B cell (primary cell): ENCODE data around the gene PHF21B. TPM values are rescaled to one million over a fixed set of nuclear protein-coding genes. Genes with fewer than 3 reads are reported as not detected.

Experiments used
- ATAC-seq: fragments of 200-7000 bp; cut with Tn5 transposase; one replicate; pipeline ENCODE4 v1.10.0; 2021; ENCODE audit warnings: low read depth, mild to moderate bottlenecking, moderate number of reproducible peaks, moderate library complexity
- CTCF ChIA-PET: fragments of 350-600 bp; sonication (Branson Sonifier 250); formaldehyde crosslinking; loops from one replicate; lab custom pipeline; 2021; ENCODE audit warnings: antibody characterized with exemption, inconsistent platforms; lab: Charles Lee
- POLR2A ChIA-PET: fragments of 350-600 bp; sonication (Branson Sonifier 250); formaldehyde crosslinking; loops from one replicate; lab custom pipeline; 2021; ENCODE audit warnings: antibody characterized with exemption; lab: Charles Lee
- DNase-seq: peaks from one replicate; pipeline ENCODE4 v3.0.0; 2013
- H2AFZ ChIP-seq: 2 replicates; pipeline ENCODE4 v1.6.1; 2012; ENCODE audit warnings: mild to moderate bottlenecking, low read depth, low read length; ENCODE audit not compliant: insufficient read depth, poor library complexity, severe bottlenecking
- H3K27ac ChIP-seq, 2 donors: 1 replicate in 1 of 2; 2 replicates in 1 of 2; pipeline ENCODE4 v1.5.1; 2012 to 2013; ENCODE audit warnings: low read length in 2 of 2, mild to moderate bottlenecking in 2 of 2, moderate library complexity in 1 of 2
- H3K27me3 ChIP-seq, 4 experiments: fragments of 200-600 bp in 1 of 4; sonication (generic) in 1 of 4; replicated peaks in 1 of 4; 1 replicate in 2 of 4; 2 replicates in 2 of 4; pipeline versions ENCODE4 v1.6.1 to v1.7.0; 2013 to 2016; ENCODE audit warnings: low read length in 3 of 4, mild to moderate bottlenecking in 2 of 4, mixed read lengths in 1 of 4, moderate library complexity in 1 of 4; ENCODE audit not compliant: insufficient read depth in 4 of 4, control insufficient read depth in 3 of 4; ENCODE audit errors: control extremely low read depth in 1 of 4
- H3K36me3 ChIP-seq, 2 experiments: replicated peaks in 1 of 2; 1 replicate in 1 of 2; 2 replicates in 1 of 2; pipeline versions ENCODE4 v1.6.1 to v1.7.1; 2013; ENCODE audit warnings: low read length in 1 of 2; ENCODE audit not compliant: insufficient read depth in 2 of 2, control insufficient read depth in 1 of 2; ENCODE audit errors: control extremely low read depth in 1 of 2, extremely low read depth in 1 of 2
- H3K4me1 ChIP-seq, 2 donors: fragments of 200-600 bp in 1 of 2; sonication (generic) in 1 of 2; 1 replicate in 1 of 2; 2 replicates in 1 of 2; pipeline versions ENCODE4 v1.5.1 to v1.6.1; 2013 to 2017; ENCODE audit warnings: low read length in 2 of 2; ENCODE audit not compliant: control insufficient read depth in 2 of 2, insufficient read depth in 2 of 2
- H3K4me2 ChIP-seq: replicated peaks from 2 replicates; pipeline ENCODE3; 2012; ENCODE audit warnings: mild to moderate bottlenecking, low read depth, low read length; ENCODE audit not compliant: poor library complexity, severe bottlenecking
- H3K4me3 ChIP-seq, 5 experiments: fragments of 200-600 bp in 1 of 5; sonication (generic) in 1 of 5; 1 replicate in 3 of 5; 2 replicates in 2 of 5; pipeline versions ENCODE4 v1.5.1 to v1.7.0; 2011 to 2016; ENCODE audit warnings: low read length in 4 of 5, mild to moderate bottlenecking in 4 of 5, low read depth in 2 of 5, control low read depth in 1 of 5, moderate library complexity in 1 of 5; ENCODE audit not compliant: insufficient read depth in 1 of 5; ENCODE audit errors: control extremely low read depth in 1 of 5, extremely low read depth in 1 of 5
- H3K79me2 ChIP-seq: fragments of 200-600 bp; sonication (generic); one replicate; pipeline ENCODE4 v1.6.0; 2016; ENCODE audit warnings: low read length; ENCODE audit not compliant: control insufficient read depth, insufficient read depth
- H3K9ac ChIP-seq: fragments of 200-600 bp; sonication (generic); 2 replicates; pipeline ENCODE4 v1.6.1; 2017; ENCODE audit warnings: mild to moderate bottlenecking, low read length, moderate library complexity
- H3K9me3 ChIP-seq, 3 donors: one replicate each; pipeline versions ENCODE4 v1.6.1 to v1.7.1; 2013; ENCODE audit warnings: low read length in 2 of 3; ENCODE audit not compliant: control insufficient read depth in 2 of 3, insufficient read depth in 1 of 3; ENCODE audit errors: control extremely low read depth in 1 of 3
- H4K20me1 ChIP-seq: 2 replicates; pipeline ENCODE4 v1.6.0; 2012; ENCODE audit warnings: mild to moderate bottlenecking, low read length; ENCODE audit not compliant: insufficient read depth, control insufficient read depth, poor library complexity, severe bottlenecking
- H3K27ac Mint-ChIP-seq: one replicate; pipeline ENCODE4 v1.8.0; 2021; ENCODE audit warnings: mixed read lengths
- H3K27me3 Mint-ChIP-seq: one replicate; pipeline ENCODE4 v1.8.0; 2021; ENCODE audit warnings: mixed read lengths
- H3K4me1 Mint-ChIP-seq: one replicate; pipeline ENCODE4 v1.8.0; 2021; ENCODE audit warnings: mixed read lengths
- H3K4me3 Mint-ChIP-seq: one replicate; pipeline ENCODE4 v1.8.0; 2021; ENCODE audit warnings: mixed read lengths
- H3K9me3 Mint-ChIP-seq: one replicate; pipeline ENCODE4 v1.8.0; 2022; ENCODE audit warnings: mixed read lengths; ENCODE audit not compliant: insufficient read depth
- EZH2 ChIP-seq: IDR thresholded peaks from 2 replicates; pipeline ENCODE4 v1.6.1; 2012; ENCODE audit warnings: borderline replicate concordance, low read depth, mild to moderate bottlenecking, moderate library complexity, low read length; ENCODE audit not compliant: insufficient read depth, poor library complexity, severe bottlenecking
- WGBS: methylation state at CpG from one replicate; pipeline ENCODE4 v1.1.5; 2013; ENCODE audit warnings: missing lambda C conversion rate; ENCODE audit not compliant: insufficient coverage; 5-methylcytosine and 5-hydroxymethylcytosine counted together
- intact Hi-C: fragments of 100-400 bp; cut with micrococcal nuclease; formaldehyde crosslinking; loops from one replicate; pipeline ENCODE4 v1.10.0; 2022
- polyA plus RNA-seq: library from polyadenylated mRNA; depleted of rRNA; stranded (reverse); fragments of >200 nt; gene quantifications from 2 replicates; pipeline ENCODE4 v1.2.3, GENCODE V29; 2012
- total RNA-seq, 2 donors: library from RNA; stranded (reverse); fragments of 120-200 nt in 1 of 2; gene quantifications; 1 replicate in 1 of 2; 2 replicates in 1 of 2; pipeline versions ENCODE4 v1.2.3 to v1.2.4, GENCODE V29; 2013 to 2022
- TF ChIP-seq, protein P1 (sequence below): fragments of 200-600 bp; IDR thresholded peaks from one replicate; pipeline ENCODE4 v1.8.0; 2022; ENCODE audit warnings: antibody characterized with exemption, mild to moderate bottlenecking

PHF21B gene
- total and polyA plus RNA-seq, 2 donors (not counting 1 experiment from before 2014, with no cell fraction given): not detected

DNA sequence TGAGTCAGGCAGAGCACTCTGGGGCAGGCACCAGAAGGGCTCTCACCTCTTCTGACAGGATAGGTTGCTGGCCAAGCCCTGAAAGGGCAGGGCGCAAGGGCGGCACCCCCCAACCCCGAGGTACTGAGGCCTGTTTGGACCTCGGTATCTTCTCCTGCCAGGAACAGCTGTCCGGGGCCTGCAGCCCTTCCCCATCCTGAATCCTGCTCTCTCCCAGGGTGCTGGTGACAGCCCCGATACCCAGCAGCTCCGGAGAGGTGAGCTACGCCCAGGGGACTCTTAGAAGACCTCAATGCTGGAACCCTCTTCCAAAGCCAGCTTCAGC, 79.1 kb downstream of the PHF21B start:
- CTCF ChIA-PET: no interaction called here
- POLR2A ChIA-PET: no interaction called here
- TF ChIP-seq, protein P1, sequence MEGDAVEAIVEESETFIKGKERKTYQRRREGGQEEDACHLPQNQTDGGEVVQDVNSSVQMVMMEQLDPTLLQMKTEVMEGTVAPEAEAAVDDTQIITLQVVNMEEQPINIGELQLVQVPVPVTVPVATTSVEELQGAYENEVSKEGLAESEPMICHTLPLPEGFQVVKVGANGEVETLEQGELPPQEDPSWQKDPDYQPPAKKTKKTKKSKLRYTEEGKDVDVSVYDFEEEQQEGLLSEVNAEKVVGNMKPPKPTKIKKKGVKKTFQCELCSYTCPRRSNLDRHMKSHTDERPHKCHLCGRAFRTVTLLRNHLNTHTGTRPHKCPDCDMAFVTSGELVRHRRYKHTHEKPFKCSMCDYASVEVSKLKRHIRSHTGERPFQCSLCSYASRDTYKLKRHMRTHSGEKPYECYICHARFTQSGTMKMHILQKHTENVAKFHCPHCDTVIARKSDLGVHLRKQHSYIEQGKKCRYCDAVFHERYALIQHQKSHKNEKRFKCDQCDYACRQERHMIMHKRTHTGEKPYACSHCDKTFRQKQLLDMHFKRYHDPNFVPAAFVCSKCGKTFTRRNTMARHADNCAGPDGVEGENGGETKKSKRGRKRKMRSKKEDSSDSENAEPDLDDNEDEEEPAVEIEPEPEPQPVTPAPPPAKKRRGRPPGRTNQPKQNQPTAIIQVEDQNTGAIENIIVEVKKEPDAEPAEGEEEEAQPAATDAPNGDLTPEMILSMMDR: no peak
- no peak for TF ChIP-seq EZH2

DNA sequence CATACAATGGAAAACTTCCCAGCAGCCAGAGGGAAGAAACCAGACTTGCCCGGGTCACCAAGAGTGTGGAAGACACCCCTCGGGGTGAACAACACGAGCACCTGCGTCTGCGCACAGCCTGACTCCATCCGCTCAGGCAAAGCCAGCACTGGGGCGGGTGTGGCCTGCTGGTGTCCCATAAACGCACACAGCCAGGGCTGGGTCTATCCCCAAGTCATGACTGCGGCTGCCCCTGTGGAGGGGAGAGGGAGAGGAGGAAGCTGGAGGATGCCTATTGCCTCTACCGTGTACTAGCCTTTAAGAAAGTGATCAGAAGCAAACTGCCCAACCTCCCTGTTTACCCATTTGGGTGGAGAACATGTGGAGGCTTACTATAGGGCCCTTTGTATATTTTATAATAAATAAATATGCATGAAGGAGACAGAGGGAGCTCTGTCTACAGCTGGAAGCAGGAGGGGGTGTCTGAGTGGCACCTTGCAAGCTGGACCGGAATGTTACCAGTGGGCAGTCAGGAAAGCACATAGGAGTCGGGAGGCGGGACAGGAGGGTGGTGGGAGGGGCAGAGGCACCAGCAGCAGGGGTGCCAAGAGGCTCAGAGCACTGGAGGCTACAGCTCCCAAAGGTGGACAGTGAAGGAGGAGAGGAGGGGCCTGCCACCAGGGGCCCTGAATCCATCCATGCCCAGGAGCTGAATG, 79.6 kb downstream of the PHF21B start:
- Histone ChIP-seq H3K9me3 (peaks cover 0 to 6% (median 0%) of the 10 kb centered on the region in 3 donors), H3K79me2 (no peaks in the 10 kb centered on the region), H3K9ac (no peak overlapping the region), H3K27ac (no peak overlapping the region), H3K4me2 (no peak overlapping the region), H3K4me1 (no peaks in the 10 kb centered on the region), H3K4me3 (no peak overlapping the region), H4K20me1 (no peaks in the 10 kb centered on the region), H3K27me3 (no peaks in the 10 kb centered on the region), H3K36me3 (no peaks in the 10 kb centered on the region), H2AFZ (no peak overlapping the region)
- Mint-ChIP-seq H3K4me3 (no peak overlapping the region), H3K27me3 (peaks cover 2% of the 10 kb centered on the region), H3K4me1 (no peaks in the 10 kb centered on the region), H3K27ac (no peak overlapping the region), H3K9me3 (no peaks in the 10 kb centered on the region)
- CTCF ChIA-PET: no interaction called here
- TF ChIP-seq EZH2: no peak
- TF ChIP-seq, protein P1: no peak
- DNase-seq: no peak
- intact Hi-C loops: no loop called here
- 88% methylated on average over 11 of the region's 13 CpGs for WGBS
- no peak for ATAC-seq
- POLR2A ChIA-PET: no interaction called here

More for the DNA sequence above, 79.1 kb downstream of the PHF21B start:
- Mint-ChIP-seq H3K4me3 (no peak overlapping the region), H3K27me3 (peaks cover 2% of the 10 kb centered on the region), H3K4me1 (no peaks in the 10 kb centered on the region), H3K27ac (no peak overlapping the region), H3K9me3 (no peaks in the 10 kb centered on the region)
- Histone ChIP-seq H3K79me2 (no peaks in the 10 kb centered on the region), H3K27me3 (no peaks in the 10 kb centered on the region), H3K36me3 (no peaks in the 10 kb centered on the region), H2AFZ (no peak overlapping the region), H4K20me1 (no peaks in the 10 kb centered on the region), H3K9me3 (peaks cover 0 to 2% (median 0%) of the 10 kb centered on the region in 3 donors), H3K9ac (no peak overlapping the region), H3K4me3 (no peak overlapping the region), H3K27ac (no peak overlapping the region), H3K4me1 (no peaks in the 10 kb centered on the region), H3K4me2 (no peak overlapping the region)
- WGBS: 87% methylated on average over 8 of the region's 8 CpGs
- ATAC-seq (no peak), DNase-seq (no peak)
- intact Hi-C loops: no loop called here
